Vagina (tissue), 2 donors: Measurements from ENCODE around the gene CALD1.

Experiments
- POLR2A ChIP-seq, 2 donors: fragments of 450-650 bp; IDR thresholded peaks; one replicate each; pipeline ENCODE4 v1.6.1; 2017; ENCODE audit warnings: antibody characterized with exemption in 2 of 2, mild to moderate bottlenecking in 2 of 2, moderate library complexity in 2 of 2
- TF ChIP-seq, protein P1 (sequence below), 3 experiments: fragments of 450-650 bp in 2 of 3; fragments of 200-600 bp in 1 of 3; sonication (generic) in 1 of 3; IDR thresholded peaks; one replicate each; pipeline ENCODE4 v1.5.1; 2017 to 2019; ENCODE audit warnings: antibody characterized with exemption in 3 of 3, mild to moderate bottlenecking in 2 of 3, moderate library complexity in 2 of 3

DNA sequence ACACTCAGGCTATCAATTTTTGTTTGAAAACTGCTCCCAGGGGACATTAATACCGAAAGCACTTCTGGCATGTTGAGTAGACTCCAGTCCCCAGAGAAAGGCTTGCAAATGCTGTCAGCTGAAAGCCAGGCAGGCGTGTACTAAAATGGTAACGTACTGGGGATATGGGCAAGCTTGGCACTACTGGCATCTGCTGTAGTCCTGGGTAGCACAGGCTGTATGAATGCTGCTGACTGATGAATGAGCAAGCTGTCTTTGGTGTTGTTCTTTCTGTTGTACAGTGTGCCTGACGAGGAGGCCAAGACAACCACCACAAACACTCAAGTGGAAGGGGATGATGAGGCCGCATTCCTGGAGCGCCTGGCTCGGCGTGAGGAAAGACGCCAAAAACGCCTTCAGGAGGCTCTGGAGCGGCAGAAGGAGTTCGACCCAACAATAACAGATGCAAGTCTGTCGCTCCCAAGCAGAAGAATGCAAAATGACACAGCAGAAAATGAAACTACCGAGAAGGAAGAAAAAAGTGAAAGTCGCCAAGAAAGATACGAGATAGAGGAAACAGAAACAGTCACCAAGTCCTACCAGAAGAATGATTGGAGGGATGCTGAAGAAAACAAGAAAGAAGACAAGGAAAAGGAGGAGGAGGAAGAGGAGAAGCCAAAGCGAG lies 153.4 kb downstream of the CALD1 start:
- TF ChIP-seq, protein P1, sequence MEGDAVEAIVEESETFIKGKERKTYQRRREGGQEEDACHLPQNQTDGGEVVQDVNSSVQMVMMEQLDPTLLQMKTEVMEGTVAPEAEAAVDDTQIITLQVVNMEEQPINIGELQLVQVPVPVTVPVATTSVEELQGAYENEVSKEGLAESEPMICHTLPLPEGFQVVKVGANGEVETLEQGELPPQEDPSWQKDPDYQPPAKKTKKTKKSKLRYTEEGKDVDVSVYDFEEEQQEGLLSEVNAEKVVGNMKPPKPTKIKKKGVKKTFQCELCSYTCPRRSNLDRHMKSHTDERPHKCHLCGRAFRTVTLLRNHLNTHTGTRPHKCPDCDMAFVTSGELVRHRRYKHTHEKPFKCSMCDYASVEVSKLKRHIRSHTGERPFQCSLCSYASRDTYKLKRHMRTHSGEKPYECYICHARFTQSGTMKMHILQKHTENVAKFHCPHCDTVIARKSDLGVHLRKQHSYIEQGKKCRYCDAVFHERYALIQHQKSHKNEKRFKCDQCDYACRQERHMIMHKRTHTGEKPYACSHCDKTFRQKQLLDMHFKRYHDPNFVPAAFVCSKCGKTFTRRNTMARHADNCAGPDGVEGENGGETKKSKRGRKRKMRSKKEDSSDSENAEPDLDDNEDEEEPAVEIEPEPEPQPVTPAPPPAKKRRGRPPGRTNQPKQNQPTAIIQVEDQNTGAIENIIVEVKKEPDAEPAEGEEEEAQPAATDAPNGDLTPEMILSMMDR (IDR thresholded peaks at IDR 0.05), result no peak
- TF ChIP-seq POLR2A (IDR thresholded peaks at IDR 0.05), result no peak
